Duodenal mucosa (tissue), 2 donors: ENCODE data around the gene CYP27A1.

Experiments
- H3K27ac ChIP-seq: one replicate; pipeline ENCODE4 v1.7.0; 2013; ENCODE audit warnings: low read depth, low read length
- H3K27me3 ChIP-seq, 2 donors: one replicate each; pipeline ENCODE4 v1.7.0; 2013; ENCODE audit warnings: low read length in 2 of 2, control low read depth in 1 of 2; ENCODE audit not compliant: insufficient read depth in 2 of 2, control insufficient read depth in 1 of 2
- H3K36me3 ChIP-seq, 2 donors: one replicate each; pipeline ENCODE4 v1.7.0; 2013; ENCODE audit warnings: low read length in 2 of 2, control low read depth in 1 of 2; ENCODE audit not compliant: insufficient read depth in 2 of 2, control insufficient read depth in 1 of 2
- H3K4me1 ChIP-seq, 2 donors: one replicate each; pipeline ENCODE4 v1.7.0; 2013; ENCODE audit warnings: low read length in 2 of 2, control low read depth in 1 of 2; ENCODE audit not compliant: insufficient read depth in 2 of 2, control insufficient read depth in 1 of 2
- H3K4me3 ChIP-seq, 2 donors: one replicate each; pipeline ENCODE4 v1.7.0; 2013; ENCODE audit warnings: low read length in 2 of 2, low read depth in 1 of 2
- H3K9ac ChIP-seq, 2 donors: one replicate each; pipeline ENCODE4 v1.7.0; 2013; ENCODE audit warnings: low read length in 2 of 2, low read depth in 1 of 2
- H3K9me3 ChIP-seq, 2 donors: one replicate each; pipeline ENCODE4 v1.7.0; 2013; ENCODE audit warnings: low read length in 2 of 2, control low read depth in 1 of 2; ENCODE audit not compliant: control insufficient read depth in 1 of 2

Gene CYP27A1

DNA sequence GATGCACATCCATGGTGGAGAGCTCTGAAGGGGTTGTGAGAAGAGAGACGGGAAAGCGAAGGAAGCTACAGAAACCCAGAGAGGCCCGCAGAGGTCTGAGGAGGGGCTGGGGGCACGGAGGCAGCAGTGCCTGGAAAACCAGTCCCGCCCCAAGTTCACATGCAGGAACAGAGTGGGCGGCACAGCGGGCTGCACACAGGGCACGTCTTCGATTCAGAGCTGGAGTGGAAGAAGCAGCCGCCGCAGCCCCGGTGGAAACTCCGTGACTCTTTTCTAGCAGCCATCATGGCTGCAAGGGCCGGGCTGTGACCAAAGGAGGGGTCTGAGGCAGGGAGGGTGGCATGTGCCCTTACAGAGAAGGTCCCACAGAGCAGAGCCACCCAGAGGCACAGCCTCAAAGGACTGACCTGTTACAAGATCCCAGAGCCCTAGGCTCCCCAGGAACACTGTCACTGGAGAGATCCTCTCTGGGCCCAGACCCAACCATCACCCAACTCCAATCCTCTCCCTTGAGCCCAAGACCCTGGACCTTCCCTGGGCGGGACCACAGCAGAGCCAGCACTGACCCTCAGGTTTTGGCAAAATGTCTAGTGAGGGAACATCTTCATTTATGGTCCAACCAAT lies 38.9 kb downstream of the CYP27A1 start:
- Histone ChIP-seq H3K9me3 (no peaks in the 10 kb centered on the region), H3K36me3 (peaks cover 2 to 25% of the 10 kb centered on the region in 2 donors), H3K27me3 (no peaks in the 10 kb centered on the region), H3K9ac (no peak overlapping the region), H3K27ac (no peak overlapping the region), H3K4me1 (no peaks in the 10 kb centered on the region), H3K4me3 (no peak overlapping the region)

DNA sequence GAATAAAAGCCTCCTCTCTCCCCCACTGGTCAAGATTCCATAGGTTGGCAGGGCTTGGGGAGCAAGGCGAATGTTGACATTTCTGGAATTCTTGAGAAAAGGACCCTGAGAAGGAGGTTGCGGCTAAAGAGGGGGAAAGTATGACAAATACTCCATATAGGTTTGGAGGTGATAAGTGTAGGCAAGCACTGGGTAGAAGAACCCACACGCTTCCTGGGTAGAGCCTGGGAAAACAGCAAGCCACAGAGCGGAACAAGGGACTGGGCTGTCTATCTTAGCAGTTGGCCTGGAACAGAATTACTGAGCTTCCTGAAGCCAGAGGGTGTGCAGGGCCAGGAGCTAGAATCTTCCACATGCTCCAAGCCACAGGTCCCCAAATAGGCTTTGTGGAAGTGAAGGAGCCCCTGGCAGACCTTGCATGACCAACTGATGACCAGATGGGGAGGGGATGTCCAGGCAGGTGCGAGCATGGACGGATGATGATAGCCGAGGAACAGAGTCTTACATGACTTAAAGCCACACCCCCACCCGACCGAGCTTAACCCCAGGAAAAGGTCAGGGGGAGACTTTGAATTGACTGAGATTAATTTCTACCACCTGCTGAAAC lies 39.8 kb downstream of the CYP27A1 start:
- Histone ChIP-seq H3K9me3 (no peaks in the 10 kb centered on the region), H3K4me3 (no peak overlapping the region), H3K27me3 (no peaks in the 10 kb centered on the region), H3K36me3 (peaks cover 0 to 17% of the 10 kb centered on the region in 2 donors), H3K27ac (no peak overlapping the region), H3K9ac (no peak overlapping the region), H3K4me1 (no peaks in the 10 kb centered on the region)

DNA sequence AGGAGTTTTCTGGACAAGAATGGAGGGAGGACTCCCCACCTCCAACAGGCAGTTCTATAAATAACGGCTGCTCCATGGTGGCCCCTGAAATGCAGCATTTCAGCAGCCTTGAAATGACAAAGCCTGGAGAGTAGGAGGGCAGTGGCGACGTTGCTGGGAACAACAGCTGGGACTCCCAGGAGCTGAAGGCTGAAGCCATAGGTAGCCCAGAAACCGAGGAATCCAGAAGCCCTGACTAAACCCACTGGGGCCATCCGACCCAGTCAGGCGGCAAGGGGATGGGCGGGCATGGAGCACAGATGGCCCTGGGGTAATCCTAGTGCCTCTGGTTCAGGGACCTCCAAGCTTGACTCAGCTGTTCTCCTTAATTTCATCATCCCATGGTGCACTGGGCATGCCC lies 40.7 kb downstream of the CYP27A1 start:
- no peaks in the 10 kb centered on the region for H3K27me3 ChIP-seq
- no peak overlapping the region for H3K4me3 ChIP-seq
- H3K9me3 ChIP-seq = no peaks in the 10 kb centered on the region
- H3K27ac ChIP-seq = no peak overlapping the region
- H3K36me3 ChIP-seq = peaks cover 0 to 12% of the 10 kb centered on the region in 2 donors
- no peaks in the 10 kb centered on the region for H3K4me1 ChIP-seq
- no peak overlapping the region for H3K9ac ChIP-seq

DNA sequence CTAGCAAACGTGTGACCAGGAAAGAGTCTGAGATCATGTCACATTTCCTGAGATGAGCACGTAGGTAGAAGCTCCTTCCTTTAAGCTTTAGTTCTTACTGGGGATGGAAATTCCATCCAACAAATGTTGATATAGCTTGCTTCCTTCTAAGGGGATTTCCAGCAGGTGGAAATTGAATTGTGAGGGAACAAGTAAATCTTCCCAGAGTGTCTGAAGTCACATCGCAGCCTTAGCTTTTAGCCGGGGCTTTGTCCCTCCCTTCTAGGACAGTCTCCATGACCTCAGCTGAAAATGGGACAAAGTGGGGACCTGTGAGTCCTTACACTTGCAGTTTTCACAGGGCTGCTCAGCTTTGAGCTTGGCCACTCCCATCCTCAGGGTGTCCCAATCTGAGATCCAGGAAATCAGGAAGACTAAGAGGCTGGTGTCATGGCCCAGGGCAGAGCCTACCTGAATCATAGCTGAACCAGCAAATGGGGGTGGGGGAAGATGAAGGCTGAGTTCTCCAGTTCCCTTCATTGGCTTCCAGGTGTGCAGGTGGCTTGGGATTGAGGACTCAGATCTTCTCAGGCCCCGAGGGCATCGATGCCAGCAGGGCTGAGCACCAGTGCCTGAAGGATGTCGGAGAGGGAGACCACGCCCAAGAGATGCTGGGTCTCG lies 41.4 kb downstream of the CYP27A1 start:
- H3K27ac ChIP-seq = no peak overlapping the region
- H3K9ac ChIP-seq = no peak overlapping the region
- no peak overlapping the region for H3K4me3 ChIP-seq
- no peaks in the 10 kb centered on the region for H3K4me1 ChIP-seq
- H3K36me3 ChIP-seq = peaks cover 0 to 8% of the 10 kb centered on the region in 2 donors
- H3K27me3 ChIP-seq = peaks cover 0 to 5% of the 10 kb centered on the region in 2 donors
- no peaks in the 10 kb centered on the region for H3K9me3 ChIP-seq

DNA sequence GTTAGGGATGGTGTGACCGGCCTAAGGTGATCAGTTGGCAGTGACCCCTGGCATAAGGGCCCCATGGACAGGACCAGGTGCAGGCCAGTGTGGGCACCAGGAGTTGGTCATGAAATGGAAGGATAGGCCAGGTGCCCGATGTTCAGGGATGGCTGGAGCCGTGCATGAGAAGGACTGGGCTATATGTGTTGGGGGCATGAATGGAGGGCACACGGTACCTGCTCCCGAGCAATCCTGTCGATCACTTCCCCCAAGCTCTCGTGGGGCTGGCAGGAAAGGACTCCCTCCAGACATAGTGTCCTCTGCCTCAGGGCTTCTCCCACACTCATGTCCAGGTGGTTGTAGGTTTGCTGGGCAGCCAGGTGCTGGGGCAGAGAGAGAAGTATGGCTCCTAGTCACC lies 42.1 kb downstream of the CYP27A1 start:
- no peak overlapping the region for H3K4me3 ChIP-seq
- no peak overlapping the region for H3K27ac ChIP-seq

DNA sequence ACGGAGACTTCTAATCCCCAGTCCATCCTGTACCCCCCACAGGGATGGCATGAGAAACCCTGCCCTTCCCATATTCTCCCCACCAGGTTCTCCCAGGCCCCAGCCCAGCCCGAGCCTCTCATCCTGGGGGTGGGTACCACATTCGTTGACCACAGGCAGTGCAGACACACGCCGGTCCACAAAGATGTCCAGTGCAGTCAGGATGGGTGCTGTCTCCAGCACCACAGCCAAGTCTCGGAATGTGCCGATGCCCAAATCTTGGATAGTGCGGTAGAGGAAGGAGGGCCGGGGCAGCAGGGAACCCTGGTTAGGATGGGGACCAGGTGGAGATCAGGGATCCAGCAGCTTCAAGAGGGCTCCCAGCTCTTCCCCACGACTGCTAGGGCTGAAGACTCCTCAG lies 44.8 kb downstream of the CYP27A1 start:
- no peak overlapping the region for H3K4me3 ChIP-seq
- peaks cover 0 to 5% of the 10 kb centered on the region in 2 donors for H3K27me3 ChIP-seq
- no peaks in the 10 kb centered on the region for H3K36me3 ChIP-seq
- no peak overlapping the region for H3K27ac ChIP-seq
- H3K9me3 ChIP-seq = no peaks in the 10 kb centered on the region
- H3K9ac ChIP-seq = no peak overlapping the region
- no peaks in the 10 kb centered on the region for H3K4me1 ChIP-seq

More for the DNA sequence above, 42.1 kb downstream of the CYP27A1 start:
- peaks cover 0 to 5% of the 10 kb centered on the region in 2 donors for H3K27me3 ChIP-seq
- peaks cover 0 to under 1% of the 10 kb centered on the region in 2 donors for H3K36me3 ChIP-seq
- no peak overlapping the region for H3K9ac ChIP-seq
- no peaks in the 10 kb centered on the region for H3K4me1 ChIP-seq
- H3K9me3 ChIP-seq = no peaks in the 10 kb centered on the region

DNA sequence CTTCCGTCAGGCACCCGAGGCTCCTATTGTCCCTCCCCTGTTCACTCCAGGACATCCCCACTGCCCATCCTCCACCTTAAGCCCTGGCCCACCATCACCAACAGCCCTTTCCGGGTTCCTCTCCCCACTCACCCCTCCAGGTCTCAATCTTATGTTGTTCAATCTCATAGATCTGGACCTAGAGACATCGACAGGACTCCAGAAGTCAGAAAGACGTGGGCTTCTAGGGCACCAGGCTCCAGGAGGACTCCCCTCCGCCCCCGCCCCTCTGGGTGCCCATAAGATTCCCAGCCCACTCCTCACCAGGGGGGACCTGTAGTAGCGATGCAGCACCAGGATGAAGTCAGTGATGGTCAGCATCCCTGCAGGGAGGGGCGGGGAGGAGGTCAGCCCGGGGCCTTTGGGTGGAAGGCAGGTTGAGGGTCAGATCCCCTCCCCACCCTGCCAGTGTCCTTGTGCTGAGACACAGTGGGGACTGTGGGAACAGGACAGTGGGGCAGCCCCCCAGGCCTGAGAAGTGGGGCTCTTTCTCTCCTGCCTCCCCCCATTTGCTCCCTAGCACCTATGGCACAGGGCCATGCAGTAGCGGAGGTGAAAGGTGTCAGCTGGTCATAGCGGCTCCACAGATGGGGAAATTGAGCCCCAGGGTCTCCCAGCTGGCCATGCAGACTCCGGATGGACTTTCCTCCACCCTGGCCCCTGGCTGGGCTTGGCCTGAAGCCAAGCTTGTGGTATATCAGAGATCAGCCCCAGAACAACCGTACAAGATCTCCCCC lies 45.9 kb downstream of the CYP27A1 start:
- no peaks in the 10 kb centered on the region for H3K4me1 ChIP-seq
- no peak overlapping the region for H3K27ac ChIP-seq
- H3K27me3 ChIP-seq = peaks cover 0 to 5% of the 10 kb centered on the region in 2 donors

DNA sequence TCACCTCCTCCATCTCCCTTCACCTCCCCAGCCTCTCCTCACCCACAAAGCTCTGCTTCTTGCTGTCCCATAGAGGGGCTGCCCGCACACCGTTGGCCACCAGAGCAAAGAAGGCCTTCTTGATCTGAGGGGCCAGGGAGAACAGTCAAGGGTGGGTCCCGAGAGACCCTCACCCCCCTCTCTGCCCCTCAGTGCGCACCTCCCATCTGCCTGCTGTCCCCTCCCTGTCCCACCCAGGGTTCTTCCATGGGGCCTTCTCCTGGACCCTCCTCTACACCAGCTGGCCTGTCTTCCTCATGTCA lies 46.5 kb downstream of the CYP27A1 start:
- Histone ChIP-seq H3K9ac (no peak overlapping the region), H3K4me3 (no peak overlapping the region), H3K27me3 (peaks cover 0 to 5% of the 10 kb centered on the region in 2 donors), H3K4me1 (no peaks in the 10 kb centered on the region), H3K9me3 (no peaks in the 10 kb centered on the region), H3K27ac (no peak overlapping the region), H3K36me3 (no peaks in the 10 kb centered on the region)

More for the DNA sequence above, 45.9 kb downstream of the CYP27A1 start:
- H3K9me3 ChIP-seq = no peaks in the 10 kb centered on the region
- no peaks in the 10 kb centered on the region for H3K36me3 ChIP-seq
- H3K4me3 ChIP-seq = no peak overlapping the region
- H3K9ac ChIP-seq = no peak overlapping the region

DNA sequence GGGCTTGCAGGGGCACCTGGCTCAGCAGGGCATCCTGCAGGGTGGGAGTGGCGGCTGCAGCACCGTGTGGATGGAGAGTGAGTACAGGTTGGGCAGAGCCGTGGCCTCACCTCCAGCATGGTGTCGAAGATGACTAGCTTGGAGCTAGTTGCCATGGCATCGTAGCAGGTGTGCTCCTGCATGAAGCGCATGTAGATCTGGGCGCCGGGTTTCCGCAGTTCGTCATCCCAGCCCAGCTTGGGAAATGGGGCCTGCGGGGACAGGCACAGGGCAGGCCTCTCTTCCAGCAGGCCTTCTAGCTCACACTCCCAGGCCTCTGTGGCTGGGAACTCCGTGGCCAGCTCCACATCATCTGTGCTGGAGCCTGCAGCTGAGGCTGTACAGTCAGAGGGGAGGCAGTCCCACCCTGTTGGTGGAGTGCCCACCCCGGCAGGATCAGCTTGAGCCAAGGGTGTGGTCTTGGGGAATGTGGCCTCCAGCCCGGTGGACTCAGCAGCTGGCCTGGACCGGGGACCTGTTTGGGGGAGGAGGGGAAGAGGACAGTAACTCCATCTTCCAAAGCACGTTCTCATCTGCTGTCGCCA lies 48.0 kb downstream of the CYP27A1 start:
- H3K36me3 ChIP-seq = no peaks in the 10 kb centered on the region
- H3K9ac ChIP-seq = no peak overlapping the region
- H3K27me3 ChIP-seq = peaks cover 0 to 14% of the 10 kb centered on the region in 2 donors
- H3K9me3 ChIP-seq = no peaks in the 10 kb centered on the region
- H3K27ac ChIP-seq = no peak overlapping the region
- H3K4me1 ChIP-seq = no peaks in the 10 kb centered on the region
- no peak overlapping the region for H3K4me3 ChIP-seq
